Neutrophil (primary cell): ENCODE results near the gene WDR26.

Source experiments
- H3K27ac ChIP-seq: fragments of 200-600 bp; sonication (generic); 2 replicates; pipeline ENCODE4 v1.5.1; 2016; ENCODE audit warnings: mild to moderate bottlenecking, moderate library complexity
- H3K27me3 ChIP-seq: fragments of 200-600 bp; sonication (generic); 2 replicates; pipeline ENCODE4 v1.6.0; 2016; ENCODE audit warnings: mild to moderate bottlenecking
- H3K36me3 ChIP-seq: fragments of 200-600 bp; sonication (generic); 2 replicates; pipeline ENCODE4 v1.5.1; 2017
- H3K4me1 ChIP-seq, 2 experiments: fragments of 200-600 bp in 1 of 2; sonication (generic) in 1 of 2; 1 replicate in 1 of 2; 2 replicates in 1 of 2; pipeline versions ENCODE4 v1.5.1 to v1.6.1; 2013 to 2016; ENCODE audit warnings: low read depth in 1 of 2, low read length in 1 of 2, mild to moderate bottlenecking in 1 of 2, moderate library complexity in 1 of 2; ENCODE audit not compliant: control insufficient read depth in 1 of 2, insufficient read depth in 1 of 2
- H3K4me3 ChIP-seq, 2 experiments: fragments of 200-600 bp in 1 of 2; sonication (generic) in 1 of 2; 1 replicate in 1 of 2; 2 replicates in 1 of 2; pipeline ENCODE4 v1.5.1; 2013 to 2016; ENCODE audit warnings: low read depth in 1 of 2, low read length in 1 of 2, mild to moderate bottlenecking in 1 of 2, moderate library complexity in 1 of 2
- H3K9me3 ChIP-seq: fragments of 200-600 bp; sonication (generic); 2 replicates; pipeline ENCODE4 v1.5.1; 2016
- CTCF ChIP-seq: fragments of 200-600 bp; sonication (generic); IDR thresholded peaks from 2 replicates; pipeline ENCODE4 v1.5.1; 2016; ENCODE audit warnings: antibody characterized with exemption

Gene WDR26

GRCh38 chr1:224380003-224380402 is 54.6 kb downstream of the WDR26 start:
- TF ChIP-seq CTCF = no peak
- Histone ChIP-seq H3K27ac (peak overlapping the region; percentile 78), H3K4me3 (peak overlapping the region; percentile 20 to 42), H3K36me3 (peaks cover 32% of the 10 kb centered on the region), H3K27me3 (no peaks in the 10 kb centered on the region), H3K4me1 (peaks cover 66 to 75% of the 10 kb centered on the region in 2 experiments), H3K9me3 (no peaks in the 10 kb centered on the region)

GRCh38 chr1:224378855-224379631 is 55.6 kb downstream of the WDR26 start:
- Histone ChIP-seq H3K36me3 (peaks cover 30% of the 10 kb centered on the region), H3K9me3 (no peaks in the 10 kb centered on the region), H3K4me3 (peak overlapping the region in 1 of 2 experiments; percentile 42), H3K27ac (peak overlapping the region; percentile 78), H3K27me3 (no peaks in the 10 kb centered on the region), H3K4me1 (peaks cover 70 to 77% of the 10 kb centered on the region in 2 experiments)
- no peak for TF ChIP-seq CTCF

GRCh38 chr1:224377676-224378006 is 57.0 kb downstream of the WDR26 start:
- H3K9me3 ChIP-seq = no peaks in the 10 kb centered on the region
- peaks cover 56 to 63% of the 10 kb centered on the region in 2 experiments for H3K4me1 ChIP-seq
- no peaks in the 10 kb centered on the region for H3K27me3 ChIP-seq
- H3K36me3 ChIP-seq = peaks cover 41% of the 10 kb centered on the region
- no peak for TF ChIP-seq CTCF
- H3K4me3 ChIP-seq = no peak overlapping the region
- peak overlapping the region; percentile 64 for H3K27ac ChIP-seq

GRCh38 chr1:224375059-224375458 is 59.5 kb downstream of the WDR26 start:
- TF ChIP-seq CTCF = no peak
- H3K9me3 ChIP-seq = no peaks in the 10 kb centered on the region
- H3K27ac ChIP-seq = peak overlapping the region; percentile 41
- H3K36me3 ChIP-seq = peaks cover 66% of the 10 kb centered on the region
- no peaks in the 10 kb centered on the region for H3K27me3 ChIP-seq
- no peak overlapping the region for H3K4me3 ChIP-seq
- peaks cover 37% of the 10 kb centered on the region in 2 experiments for H3K4me1 ChIP-seq

GRCh38 chr1:224373008-224373590 is 61.5 kb downstream of the WDR26 start:
- peak overlapping the region; percentile 38 for H3K27ac ChIP-seq
- no peaks in the 10 kb centered on the region for H3K9me3 ChIP-seq
- no peaks in the 10 kb centered on the region for H3K27me3 ChIP-seq
- TF ChIP-seq CTCF = no peak
- H3K4me3 ChIP-seq = no peak overlapping the region
- H3K36me3 ChIP-seq = peaks cover 84% of the 10 kb centered on the region
- peaks cover 19% of the 10 kb centered on the region in 2 experiments for H3K4me1 ChIP-seq
